Stimulated activated CD4-positive, alpha-beta T cell treated with anti-CD3 and anti-CD28 coated beads, Interleukin-15, amount 100 ng/mL, for 24 hours (primary cell): ENCODE results near the gene LEKR1.
A peak's percentile ranks its signal among the peaks of the same experiment; 100 is the strongest.
"Not testable (repeated sequence)": the region's sequence is repeated elsewhere in the genome, so short reads cannot be mapped to it uniquely, and the experiment has no call there.

ENCODE experiments used
- DNase-seq: peaks from one replicate; pipeline ENCODE4 v3.0.0-alpha.2; 2020

LEKR1 gene

DNA sequence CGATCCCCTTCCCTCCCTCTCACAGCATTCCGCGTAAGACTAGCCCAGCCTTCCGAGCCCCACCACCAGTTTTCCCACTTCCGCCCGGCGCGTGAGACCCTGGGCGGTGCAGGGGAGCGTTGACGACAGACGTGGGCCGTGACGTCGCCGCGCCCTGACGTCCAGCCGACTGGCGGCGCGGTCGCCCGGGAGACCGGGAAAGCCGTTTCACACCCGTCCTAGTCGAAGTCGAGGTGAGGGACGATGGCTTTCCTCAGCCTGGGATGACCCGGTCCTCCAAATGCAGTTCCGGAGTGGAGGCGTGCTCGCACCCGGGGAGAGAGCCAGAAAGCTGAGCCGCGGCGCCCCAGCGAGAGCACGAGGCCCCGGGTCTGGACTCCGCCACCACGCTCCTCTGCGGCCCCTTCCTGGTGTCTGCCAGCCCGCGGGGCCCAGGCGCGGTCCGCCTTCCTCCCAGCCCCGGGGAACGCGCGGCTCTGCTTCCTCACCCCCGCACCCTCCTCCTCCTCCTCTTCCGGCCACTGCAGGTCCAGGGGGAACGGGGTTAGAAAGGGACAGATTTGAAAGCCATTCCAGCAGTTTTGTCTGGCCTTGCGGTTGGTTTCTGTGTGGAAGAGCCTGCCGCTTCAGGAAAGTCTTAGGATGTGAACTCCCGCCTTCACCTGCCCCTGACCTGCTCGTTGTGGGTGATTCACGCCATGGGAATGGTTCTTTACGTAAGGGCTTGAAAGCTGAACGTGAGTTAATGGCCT, at the start of gene LEKR1:
TSS of gene LEKR1 (plus strand) at position 210 of the 752 bp plus-strand sequence. CDS start 2,977 bp downstream, outside the sequence.
- peak; percentile 85 for DNase-seq

DNA sequence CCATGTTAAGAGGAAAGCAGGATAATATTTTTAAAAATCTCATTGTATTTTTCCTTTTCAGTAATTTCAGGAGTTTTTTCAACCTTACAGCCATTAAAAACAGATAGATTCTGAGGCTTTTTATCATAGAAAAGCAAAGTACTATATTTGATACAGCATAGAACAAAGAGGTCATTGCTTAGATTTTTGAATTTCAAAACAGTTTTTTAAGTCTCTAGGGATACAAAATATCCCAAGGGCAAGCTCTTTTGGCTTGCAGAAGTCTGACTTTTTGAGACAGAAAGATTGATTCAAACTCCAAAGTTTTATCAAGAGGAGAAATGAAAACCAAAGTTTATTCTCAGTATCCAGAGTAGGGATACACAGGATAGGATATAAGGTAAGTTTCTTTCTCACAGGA, 49.3 kb upstream of the LEKR1 start:
- DNase-seq = no peak

DNA sequence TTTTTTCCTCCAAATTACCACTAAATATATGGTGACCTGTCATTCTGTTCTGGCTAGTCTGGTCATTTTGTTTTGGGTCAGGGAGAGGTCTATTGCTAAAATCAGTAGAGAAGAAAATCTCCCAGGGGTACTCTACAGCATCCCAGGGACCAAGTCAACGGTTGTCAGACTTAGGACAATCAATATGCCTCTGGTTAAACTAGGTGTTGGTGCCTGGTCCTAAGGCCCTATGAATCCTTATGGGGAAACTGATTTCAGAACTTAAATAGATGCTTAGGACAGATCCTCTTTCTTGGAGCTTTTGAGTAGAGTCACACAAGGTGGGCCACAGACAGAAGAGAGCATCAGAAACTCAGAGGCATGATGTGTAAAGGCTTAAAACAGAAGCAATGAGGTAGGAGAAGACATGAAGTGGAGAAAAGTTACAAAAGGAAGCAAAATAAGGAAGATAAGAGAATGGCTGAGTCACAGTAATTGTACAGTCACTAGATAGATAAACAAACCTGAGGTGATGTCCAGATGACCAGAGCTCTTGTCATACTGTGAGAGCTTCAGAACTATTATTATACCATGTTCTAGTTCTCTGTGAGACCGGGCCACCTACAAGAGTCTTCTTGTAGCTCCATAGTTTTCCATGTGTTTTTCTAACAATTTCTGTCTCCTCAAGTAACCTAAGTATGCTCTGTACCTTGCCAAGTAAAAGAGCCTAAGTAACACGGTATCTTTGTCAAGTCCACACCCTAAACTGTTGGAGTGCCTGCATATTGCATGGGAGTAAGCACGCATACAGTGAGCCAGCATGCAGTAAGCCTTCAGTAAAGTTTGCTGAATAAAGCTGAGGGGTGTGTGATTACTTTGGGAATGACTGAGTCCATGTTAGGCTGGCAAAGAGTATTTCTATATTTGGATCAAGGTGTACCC, 44.6 kb upstream of the LEKR1 start:
- DNase-seq = no peak

DNA sequence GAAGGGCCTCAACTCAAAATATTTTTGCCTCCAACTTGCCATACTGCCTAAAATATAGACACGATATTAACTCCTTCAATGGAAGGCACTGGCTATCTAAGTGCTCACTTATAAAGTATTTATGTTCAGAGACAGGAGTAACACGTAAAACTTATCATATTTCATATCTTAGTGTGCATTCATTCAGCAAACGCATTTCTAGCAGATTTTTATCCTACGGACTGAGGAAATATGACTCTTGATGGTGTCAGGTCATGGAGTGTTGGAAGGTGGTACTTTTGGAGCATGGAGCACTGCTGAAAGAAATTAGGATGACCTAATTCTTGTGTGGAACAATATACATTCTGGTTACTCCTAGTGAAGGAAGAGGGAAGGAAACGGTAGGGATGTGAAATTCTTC, 43.8 kb upstream of the LEKR1 start:
- DNase-seq = no peak

DNA sequence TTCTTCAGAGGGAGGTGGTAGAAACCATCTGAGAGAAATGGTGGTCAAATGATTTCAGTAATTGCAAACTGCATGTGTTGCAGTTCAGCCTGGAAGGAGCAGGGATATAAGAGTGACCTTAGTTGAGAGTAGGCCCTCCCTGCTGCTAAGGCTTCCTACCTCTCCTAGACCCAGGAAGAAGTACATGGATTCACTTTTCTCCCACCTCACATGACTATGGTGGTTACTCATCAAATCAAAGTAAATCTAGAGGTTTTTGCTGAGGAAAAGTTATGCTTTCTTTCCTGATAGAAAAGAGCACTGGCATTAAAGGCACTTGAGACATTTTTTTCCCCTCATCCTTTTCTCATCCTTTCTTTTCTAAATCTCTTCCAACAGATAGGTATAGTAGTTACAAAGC, 43.2 kb upstream of the LEKR1 start:
- no peak for DNase-seq

DNA sequence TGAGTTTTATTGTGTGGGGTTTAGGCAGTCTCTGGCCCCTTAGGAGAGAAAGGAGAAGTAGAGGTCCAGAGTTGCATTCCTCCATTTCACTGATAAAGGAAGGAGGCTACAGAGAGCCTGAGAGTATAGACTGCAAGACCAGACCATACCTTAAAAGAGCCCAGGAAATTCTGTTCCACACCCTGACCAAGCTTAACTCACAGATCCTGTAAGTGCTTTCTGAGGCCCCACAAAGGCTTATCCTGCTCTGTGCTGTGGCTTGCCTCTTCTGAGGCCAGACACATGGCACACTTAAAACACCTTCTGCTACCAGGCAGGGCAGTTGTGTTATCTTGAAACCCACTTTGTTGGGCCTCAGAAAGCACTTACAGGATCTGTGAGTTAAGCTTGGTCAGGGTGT, 39.2 kb upstream of the LEKR1 start:
- no peak for DNase-seq

DNA sequence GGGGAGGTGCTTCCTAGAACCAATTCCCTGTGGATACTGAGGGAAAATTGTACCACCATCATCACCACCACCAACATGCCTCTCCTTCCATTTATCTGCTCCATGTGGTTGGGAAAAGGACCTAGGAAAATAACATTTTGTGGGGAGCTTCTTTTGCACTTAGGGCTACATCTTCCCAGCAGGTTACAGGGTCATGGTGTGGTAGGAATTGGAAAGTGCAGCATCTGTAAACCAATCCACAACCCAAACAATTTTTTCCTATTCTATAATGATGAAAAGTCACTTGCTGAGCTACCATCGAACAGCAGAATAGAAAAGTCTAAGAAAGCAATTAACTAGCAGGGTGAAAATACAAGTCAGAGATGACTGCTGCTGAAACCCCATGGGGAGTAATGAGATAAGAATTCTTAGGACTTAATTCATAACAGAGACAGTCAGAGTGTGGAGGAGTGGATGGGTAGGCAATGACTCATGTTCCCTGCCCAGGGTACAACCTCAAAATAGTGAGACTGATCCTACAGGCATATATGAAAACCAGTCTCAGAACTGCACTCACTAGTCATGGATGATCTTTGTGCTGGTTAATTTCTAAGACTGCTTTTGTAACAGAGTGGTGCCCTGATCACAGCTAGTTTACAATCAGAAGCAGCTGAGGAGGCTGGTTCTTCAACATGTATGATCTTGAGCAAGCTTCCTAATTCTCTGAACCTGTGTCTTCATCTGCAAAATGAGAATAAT, 38.1 kb upstream of the LEKR1 start:
- DNase-seq = peak; percentile 44

DNA sequence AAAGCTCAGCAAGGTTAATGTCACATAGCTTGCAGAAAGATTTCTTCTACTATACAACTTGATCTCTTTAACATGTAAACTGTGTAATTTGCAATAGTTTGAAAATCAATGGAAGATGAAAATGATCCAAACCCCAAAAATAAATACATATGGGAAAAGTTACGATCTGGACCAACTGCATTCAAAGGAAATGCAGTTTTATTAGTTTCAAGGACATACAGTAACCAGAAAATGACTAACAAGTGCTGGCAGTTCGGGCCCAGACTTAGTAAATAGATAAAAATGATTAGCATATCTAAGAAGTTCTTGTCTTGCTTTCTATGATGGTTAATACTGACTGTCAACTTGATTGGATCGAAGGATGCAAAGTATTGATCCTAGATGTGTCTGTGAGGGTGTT, 37.3 kb upstream of the LEKR1 start:
- DNase-seq = no peak

DNA sequence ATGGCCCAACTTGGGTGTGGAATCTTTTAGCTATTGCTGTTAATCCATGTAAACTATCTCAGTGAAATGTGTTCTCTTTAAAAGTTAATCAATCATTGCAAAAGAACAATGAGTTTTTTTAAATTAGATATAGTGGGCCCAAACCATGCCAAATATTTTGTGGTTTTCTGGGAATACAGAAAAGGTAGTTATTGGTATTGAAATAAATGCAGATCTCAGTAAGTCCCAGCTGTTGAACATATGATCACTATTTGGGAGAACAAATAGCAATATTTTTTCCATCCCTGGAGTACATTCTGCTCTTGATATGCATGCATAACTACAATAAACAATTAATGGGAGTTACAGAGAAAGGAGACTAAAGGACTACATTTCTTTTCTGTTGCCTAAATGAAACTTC, 36.0 kb upstream of the LEKR1 start:
- DNase-seq = no peak

DNA sequence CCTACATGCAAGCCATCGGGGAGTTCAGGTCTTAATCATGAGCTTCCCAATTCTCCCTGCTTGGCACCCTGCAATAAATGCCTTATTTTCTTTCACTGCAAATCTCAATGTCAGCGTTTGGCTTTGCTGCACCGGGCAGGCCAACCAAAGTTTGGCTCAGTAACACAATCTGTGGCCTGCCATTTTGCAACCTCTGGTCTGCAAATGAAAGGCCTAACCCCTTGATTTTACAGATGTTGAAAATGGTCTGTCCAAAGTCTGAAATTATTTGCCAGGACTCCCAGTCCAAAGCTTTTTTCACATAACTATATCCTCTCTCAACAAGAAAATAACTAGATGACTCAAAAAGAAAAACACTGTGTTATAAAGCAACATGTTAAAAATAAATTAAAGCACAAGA, 34.0 kb upstream of the LEKR1 start:
- no peak for DNase-seq

DNA sequence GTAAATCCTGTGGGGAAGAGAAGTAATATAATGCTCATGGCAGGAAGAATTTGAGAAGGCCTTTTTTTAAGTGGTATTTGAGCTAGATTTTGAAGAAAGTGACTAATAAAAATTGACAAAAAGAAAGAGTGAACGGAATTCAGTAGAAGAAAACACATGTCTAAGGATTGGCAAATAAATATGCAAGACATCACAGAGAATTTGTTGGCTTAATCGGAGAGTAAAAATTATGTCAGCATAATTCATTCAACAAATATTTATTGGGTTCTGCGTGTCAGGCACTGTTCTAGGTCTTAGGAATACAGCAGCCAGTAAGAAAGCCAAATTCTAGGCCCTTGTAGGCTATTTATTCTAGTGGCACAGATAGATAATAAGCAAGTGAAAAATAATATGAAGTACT, 33.6 kb upstream of the LEKR1 start:
- DNase-seq = no peak

DNA sequence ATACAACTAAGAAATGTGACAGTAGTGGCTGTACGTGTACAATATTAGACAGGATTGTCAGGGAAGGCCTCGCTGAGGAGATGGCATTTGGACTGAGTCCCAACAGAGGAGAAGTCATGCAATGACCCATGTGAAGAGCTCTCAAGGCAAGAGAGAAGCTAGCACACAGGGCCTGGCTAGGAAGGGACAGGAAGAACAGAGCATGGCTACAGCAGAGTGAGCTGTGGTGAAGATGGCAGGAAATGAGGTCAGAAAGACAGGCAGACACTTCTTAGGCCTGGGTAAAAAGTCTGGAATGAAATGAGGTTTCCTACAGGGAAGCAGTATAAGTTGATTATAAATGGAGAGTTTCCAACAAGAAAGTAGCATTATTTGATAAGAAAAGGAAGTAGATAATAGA, 33.2 kb upstream of the LEKR1 start:
- no peak for DNase-seq

DNA sequence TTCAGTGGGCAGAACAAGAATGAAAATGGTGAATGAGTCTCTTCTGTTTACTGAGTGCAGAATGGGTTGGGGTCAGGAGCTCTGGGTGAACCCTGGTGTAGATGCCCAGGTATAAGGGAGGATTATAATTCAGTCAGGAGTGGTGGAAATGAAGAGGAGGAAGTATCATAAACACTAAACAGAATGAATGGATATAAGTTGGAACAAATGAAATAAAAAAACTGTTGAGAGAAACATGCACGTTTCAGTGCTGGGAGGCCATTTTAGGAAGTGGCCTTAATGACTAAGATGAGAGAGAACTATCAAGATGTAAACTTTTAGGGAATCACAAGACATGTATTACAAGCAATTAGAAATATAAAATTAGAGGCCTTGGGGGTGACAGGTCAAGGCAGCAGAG, 32.8 kb upstream of the LEKR1 start:
- no peak for DNase-seq

DNA sequence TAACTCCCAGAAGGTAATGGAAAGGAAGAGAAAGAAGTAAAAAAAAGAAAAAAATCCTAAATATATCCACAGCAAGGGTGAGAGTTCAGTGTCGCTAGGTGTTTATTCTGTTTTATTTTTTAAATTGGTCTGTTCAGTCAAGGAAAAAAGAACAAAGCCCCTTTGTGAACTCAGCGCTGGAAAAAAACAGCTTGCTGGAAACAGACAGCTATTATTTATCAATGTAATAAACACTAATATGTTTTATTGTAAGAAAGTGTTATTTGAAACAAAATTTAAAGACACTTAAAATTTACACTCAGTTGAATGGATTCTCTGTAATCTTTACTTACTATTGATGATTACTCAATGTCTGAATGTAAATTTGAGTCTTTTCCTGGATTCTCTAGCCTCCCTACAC, 32.3 kb upstream of the LEKR1 start:
- no peak for DNase-seq

DNA sequence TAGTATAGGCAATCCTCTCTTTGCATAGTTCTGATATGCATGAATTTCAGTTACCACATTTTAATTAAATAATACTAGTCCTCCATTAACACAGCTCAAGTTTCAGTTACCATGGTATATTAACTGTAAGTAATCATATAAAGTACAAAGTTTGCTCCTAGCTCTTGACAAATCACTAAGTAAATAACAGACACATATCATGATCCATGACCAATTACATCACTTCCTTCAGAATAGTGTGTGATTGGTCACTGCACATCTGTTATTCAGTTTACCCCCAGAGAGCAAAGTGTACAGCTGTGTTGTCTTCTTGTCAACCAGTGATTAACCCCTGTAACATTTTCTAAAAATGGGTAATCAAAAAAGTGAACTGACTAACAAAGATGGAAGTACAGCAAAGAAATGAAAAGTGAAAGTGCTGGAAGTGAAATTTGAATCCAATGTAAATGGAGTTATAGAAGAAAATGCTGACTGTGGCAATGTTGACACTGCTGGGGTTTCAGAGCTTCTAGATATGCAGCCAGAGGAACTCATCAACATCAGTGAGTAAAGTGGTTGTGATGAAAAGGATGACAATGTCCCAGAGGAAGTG, 30.2 kb upstream of the LEKR1 start:
- no peak for DNase-seq

DNA sequence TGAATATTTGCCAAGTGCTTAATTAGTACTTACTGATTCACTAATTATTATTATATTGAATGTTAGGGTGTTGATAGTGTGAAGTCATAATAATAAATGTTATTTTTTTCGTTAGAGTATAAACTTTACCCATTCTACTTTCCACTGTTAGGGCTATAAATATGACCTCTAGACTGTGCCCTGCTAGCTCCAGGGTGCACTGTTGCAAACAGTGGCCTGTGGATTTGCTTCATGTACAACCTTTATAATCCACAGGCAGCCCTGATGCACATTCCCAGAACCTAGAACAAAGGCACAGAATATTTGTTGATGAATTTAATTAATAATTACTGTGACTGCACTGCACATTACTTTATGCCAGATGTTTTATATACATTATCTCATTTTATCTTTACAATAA, 28.8 kb upstream of the LEKR1 start:
- no peak for DNase-seq

DNA sequence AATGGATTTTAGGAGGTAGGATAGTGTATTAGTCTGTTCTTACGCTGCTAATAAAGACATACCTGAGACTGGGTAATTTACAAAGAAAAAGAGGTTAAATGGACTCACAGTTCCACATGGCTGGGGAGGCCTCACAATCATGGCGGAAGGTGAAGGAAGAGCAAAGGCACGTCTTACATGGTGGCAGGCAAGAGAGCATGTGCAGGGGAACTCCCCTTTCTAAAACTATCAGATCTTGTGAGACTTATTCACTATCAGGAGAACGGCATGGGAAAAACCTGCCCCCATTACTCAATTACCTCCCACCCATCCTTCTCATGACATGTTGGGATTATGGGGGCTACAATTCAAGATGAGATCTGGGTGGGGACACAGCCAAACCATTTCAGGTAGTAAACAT, 25.9 kb upstream of the LEKR1 start:
- DNase-seq = not testable (repeated sequence)

DNA sequence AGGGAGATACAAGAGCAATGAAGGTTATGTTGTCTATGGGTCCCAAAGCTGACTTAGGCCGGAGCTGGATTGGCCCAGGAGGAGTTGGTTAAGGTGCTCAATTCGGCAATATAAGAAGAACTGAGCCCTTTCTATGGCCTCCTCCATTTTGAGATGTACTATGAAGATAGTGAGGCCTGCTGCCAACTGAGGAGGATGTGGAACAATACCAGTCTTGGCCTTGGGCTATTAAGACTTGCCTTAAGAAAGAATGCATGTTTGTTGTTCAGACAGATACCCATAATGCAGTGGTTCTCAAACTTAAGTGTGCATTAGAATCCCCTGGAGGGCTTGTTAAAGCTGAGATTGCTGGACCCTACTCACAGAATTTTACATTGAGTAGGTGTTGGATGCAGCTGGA, 24.4 kb upstream of the LEKR1 start:
- no peak for DNase-seq

DNA sequence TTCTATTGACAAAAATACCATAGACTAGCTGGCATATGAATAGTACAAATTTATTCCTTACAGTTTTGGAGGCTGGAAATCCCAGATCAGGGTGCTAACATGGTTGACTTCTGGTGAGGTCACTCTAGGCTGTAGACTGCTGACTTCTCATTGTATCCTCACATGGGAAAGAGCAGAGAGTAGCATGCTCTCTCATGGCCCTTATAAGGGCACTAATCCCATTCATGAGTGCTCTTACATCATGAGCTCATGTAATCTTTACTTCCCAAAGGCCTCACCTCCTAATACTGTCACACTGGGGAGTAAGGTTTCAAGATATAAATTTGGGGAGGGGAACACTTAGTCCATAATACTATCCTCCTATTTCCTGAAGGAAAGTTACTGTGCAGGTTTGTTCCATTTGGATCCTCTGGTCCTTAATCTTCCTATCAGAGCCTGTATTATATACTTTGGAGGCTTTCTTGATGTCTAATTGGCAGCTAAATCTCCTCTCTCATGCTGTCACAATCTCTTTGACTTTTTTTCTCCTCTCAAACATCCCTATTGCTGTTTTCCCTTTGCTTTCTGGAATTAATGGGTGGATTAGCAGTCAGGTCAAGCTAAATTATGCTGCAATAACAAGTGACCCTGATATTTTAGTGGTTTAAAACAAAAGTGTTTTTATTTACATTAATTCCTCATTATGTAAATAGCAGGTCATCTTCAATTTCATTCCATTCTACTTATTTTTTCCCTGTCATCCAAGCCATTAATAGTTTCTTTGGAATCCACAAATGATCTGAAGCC, 23.1 kb upstream of the LEKR1 start:
- no peak for DNase-seq

DNA sequence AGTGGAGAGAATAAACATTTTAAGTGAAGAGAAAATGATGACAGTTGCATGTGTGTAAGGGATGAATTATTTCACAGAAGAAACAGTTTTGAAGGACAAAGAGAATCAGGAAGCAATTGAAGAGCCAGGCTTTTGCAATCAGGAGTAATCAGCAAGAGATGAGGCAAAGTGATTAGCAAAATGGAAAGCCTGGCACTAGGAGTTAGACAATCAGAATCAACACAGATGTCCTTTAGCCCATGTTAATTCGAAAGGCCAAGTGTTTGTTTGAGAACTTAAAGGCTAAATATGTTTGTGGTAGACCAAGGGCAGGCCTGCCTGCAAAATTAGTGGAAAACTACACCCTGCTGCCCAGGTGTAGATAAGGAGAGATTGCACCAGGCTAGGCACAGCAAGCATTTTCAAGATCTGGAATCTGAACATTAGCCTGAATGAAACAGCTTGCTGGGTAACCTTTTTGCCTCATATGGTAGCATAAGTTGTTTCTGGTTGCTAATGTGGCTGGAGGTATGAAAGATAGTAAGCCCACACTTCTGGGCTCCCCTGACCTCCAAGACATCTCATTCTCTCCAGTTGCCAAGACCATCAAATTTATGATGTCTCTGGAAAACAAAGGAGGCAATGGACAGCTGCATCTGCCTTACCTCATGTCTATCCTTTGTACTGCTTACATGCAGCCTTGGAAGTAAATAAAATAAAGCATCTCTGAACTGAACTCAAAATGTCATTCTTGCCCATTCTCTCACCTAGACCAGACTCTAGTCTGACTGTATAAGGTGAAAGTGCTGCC, 22.0 kb upstream of the LEKR1 start:
- no peak for DNase-seq

DNA sequence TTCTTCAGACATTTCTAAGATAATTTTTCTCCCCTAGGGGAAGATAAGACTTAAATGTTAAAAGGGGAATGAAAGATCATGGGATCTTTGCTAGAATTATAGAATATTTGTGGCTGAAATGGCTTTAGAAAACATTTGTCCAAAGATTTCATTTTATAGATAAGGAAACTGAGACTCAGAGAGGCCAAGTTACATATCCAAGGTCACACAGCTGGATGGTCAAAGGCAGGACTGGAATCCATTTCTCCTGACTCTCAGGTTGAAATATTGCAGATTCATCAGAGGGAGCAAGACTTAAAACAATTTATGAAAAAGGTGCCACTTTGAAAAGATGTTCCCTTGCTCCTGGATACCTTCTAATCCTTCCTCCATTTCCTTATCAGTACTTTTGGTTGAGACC, 19.5 kb upstream of the LEKR1 start:
- DNase-seq = no peak

DNA sequence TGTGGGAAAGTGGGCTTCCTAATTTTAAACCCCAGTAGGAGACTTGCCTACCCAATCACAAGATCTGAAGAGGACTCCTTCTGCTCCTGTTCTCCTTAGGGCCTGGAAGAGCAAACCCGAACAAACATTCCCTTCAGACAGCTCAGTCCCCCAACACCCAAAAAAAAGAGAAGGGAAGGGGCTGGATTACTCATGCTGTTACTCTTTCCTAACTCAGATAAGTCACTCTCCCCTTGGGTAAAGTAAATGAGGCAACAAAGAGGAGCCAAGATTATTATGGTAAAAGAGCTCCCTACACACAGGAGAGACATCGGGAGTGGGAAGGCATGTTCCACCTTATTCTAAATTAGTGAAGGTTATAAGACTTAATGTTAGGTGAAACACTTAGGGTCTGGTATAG, 18.1 kb upstream of the LEKR1 start:
- DNase-seq = no peak
